Coronary artery (tissue), 2 donors: ENCODE results near the gene ASIC5.

Source experiments
- DNase-seq: peaks from one replicate; pipeline ENCODE4 v3.0.0-alpha.2; 2017; ENCODE audit warnings: low spot score
- H3K27ac ChIP-seq, 2 donors: fragments of 200-600 bp; sonication (generic); one replicate each; pipeline ENCODE4 v1.5.1; 2016 to 2019
- H3K4me3 ChIP-seq: fragments of 200-600 bp; sonication (generic); 2 replicates; pipeline ENCODE4 v1.5.1; 2016; ENCODE audit warnings: mild to moderate bottlenecking, moderate library complexity
- TF ChIP-seq, protein P1 (sequence below): fragments of 200-600 bp; sonication (generic); IDR thresholded peaks from one replicate; pipeline ENCODE4 v1.5.1; 2019; ENCODE audit warnings: antibody characterized with exemption

The ASIC5 gene

GRCh38 chr4:155891058-155891457 lies 25.0 kb upstream of the ASIC5 start:
- TF ChIP-seq, protein P1, sequence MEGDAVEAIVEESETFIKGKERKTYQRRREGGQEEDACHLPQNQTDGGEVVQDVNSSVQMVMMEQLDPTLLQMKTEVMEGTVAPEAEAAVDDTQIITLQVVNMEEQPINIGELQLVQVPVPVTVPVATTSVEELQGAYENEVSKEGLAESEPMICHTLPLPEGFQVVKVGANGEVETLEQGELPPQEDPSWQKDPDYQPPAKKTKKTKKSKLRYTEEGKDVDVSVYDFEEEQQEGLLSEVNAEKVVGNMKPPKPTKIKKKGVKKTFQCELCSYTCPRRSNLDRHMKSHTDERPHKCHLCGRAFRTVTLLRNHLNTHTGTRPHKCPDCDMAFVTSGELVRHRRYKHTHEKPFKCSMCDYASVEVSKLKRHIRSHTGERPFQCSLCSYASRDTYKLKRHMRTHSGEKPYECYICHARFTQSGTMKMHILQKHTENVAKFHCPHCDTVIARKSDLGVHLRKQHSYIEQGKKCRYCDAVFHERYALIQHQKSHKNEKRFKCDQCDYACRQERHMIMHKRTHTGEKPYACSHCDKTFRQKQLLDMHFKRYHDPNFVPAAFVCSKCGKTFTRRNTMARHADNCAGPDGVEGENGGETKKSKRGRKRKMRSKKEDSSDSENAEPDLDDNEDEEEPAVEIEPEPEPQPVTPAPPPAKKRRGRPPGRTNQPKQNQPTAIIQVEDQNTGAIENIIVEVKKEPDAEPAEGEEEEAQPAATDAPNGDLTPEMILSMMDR: no peak
- DNase-seq: no peak
- Histone ChIP-seq H3K4me3 (no peak overlapping the region), H3K27ac (no peak overlapping the region)

- Histone ChIP-seq H3K27ac (no peak overlapping the region), H3K4me3 (no peak overlapping the region)
- TF ChIP-seq, protein P1: no peak
- no peak for DNase-seq
Observed at GRCh38 chr4:155889946-155890345, 23.9 kb upstream of the ASIC5 start.

DNA sequence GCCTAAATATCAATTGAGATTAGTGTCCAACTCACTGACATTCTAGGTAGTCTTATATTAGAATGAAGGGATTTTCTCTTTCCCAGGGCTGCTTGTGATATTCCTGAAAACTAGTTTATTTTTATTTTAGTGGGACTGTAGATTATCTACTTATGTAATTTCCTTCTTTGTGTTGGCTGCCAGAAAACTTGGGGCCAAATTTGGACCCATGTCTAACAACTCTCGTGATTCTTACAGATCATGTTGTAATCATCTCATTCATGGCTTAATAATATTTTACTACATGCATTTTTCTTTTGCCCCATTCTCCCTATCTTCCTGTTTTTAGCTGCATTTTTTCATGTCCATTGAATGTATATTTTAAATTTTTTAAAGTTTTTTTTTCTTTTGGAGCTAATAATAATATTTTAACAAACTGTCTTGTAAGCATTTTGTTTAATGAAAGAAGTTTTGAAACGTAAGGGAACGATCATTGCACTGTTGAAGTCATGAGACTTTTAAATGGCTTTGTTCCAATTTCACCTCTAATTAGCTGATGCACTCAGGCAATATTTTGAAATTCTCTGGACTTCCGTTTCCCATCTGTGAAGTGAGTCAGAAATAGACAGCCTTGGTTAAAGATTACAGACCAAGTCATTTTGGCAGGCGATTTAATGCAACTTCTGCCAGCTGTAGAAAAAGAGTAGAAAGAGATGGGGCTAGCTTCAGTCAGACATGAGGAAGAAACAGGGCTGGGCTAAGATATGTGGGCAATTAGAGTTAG lies 23.1 kb upstream of the ASIC5 start:
- DNase-seq: no peak
- H3K4me3 ChIP-seq: no peak overlapping the region
- H3K27ac ChIP-seq: no peak overlapping the region
- TF ChIP-seq, protein P1: no peak

- TF ChIP-seq, protein P1: no peak
- Histone ChIP-seq H3K4me3 (no peak overlapping the region), H3K27ac (no peak overlapping the region)
- no peak for DNase-seq
Observed at GRCh38 chr4:155887847-155888570, 21.9 kb upstream of the ASIC5 start.

- no peak overlapping the region for H3K4me3 ChIP-seq
- TF ChIP-seq, protein P1: no peak
- no peak overlapping the region for H3K27ac ChIP-seq
- no peak for DNase-seq
Observed at GRCh38 chr4:155887045-155887444, 21.0 kb upstream of the ASIC5 start.

- TF ChIP-seq, protein P1: no peak
- no peak for DNase-seq
- Histone ChIP-seq H3K4me3 (no peak overlapping the region), H3K27ac (no peak overlapping the region)
Observed at GRCh38 chr4:155885666-155886065, 19.6 kb upstream of the ASIC5 start.

DNA sequence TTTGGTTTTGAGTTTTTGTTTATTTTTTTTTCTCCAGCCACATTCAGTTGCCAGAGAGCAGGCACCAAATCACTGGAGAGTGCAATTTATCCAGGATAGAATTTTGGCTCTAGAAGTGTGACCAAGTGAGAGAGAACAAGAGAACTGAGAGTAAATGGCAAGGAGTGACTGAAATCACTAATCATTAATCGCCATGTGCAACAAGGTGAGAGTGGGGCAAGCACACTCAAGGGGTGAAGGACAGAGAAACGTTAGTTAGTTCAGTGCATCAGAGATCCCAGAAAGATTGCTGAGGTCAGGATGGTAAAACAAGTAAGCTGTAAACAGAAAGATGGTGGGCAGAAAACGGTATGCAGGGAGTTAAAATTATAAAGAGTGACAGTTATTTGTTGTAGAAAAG lies 17.8 kb upstream of the ASIC5 start:
- TF ChIP-seq, protein P1: no peak
- no peak overlapping the region for H3K27ac ChIP-seq
- DNase-seq: no peak
- no peak overlapping the region for H3K4me3 ChIP-seq
